ENCODE results near the gene RASSF8.

Gene RASSF8

GRCh38 chr12:26127404-26127803 is 168.9 kb downstream of the RASSF8 start:
- no peak for TF ChIP-seq CTCF (IDR thresholded peaks at IDR 0.05; ENCODE audit: low read depth, low read length, missing control alignments)
- no peak overlapping the region for H3K4me3 ChIP-seq (replicated peaks; ENCODE audit: low read depth, low read length)
- no peak for DNase-seq (ENCODE audit: extremely low read depth, low read depth)

GRCh38 chr12:26128168-26128567 is 169.7 kb downstream of the RASSF8 start:
- no peak overlapping the region for H3K4me3 ChIP-seq (replicated peaks; ENCODE audit: low read depth, low read length)
- DNase-seq (ENCODE audit: extremely low read depth, low read depth): no peak
- TF ChIP-seq CTCF (IDR thresholded peaks at IDR 0.05; ENCODE audit: low read depth, low read length, missing control alignments): no peak

Measured in HFF-Myc (cell line).